Endothelial cell of umbilical vein (primary cell): ENCODE results near the gene SRP9. TPM values are rescaled to one million over a fixed set of nuclear protein-coding genes. Genes with fewer than 3 reads are reported as not detected.

Experiments used
- BruUV-seq: library from RNA; stranded (reverse); fragments of 400-500 nt; replicated peaks from 2 replicates; lab custom pipeline; 2021; lab: Mats Ljungman, UMichigan
- CTCF ChIA-PET: fragments of 300-600, 350-600 bp; sonication (Branson Sonifier 250); formaldehyde crosslinking; loops from one replicate; lab custom pipeline; 2021; ENCODE audit warnings: antibody characterized with exemption, inconsistent platforms; lab: Charles Lee
- POLR2A ChIA-PET: fragments of 300-600, 350-600 bp; sonication (Branson Sonifier 250); formaldehyde crosslinking; loops from one replicate; lab custom pipeline; 2021; ENCODE audit warnings: antibody characterized with exemption, inconsistent platforms; lab: Charles Lee
- DNase-seq: peaks from one replicate; pipeline ENCODE4 v3.0.0-alpha.2; 2011; ENCODE audit warnings: low read depth, low spot score
- FAIRE-seq: peaks from 2 replicates; lab custom pipeline; 2011; peaks lifted over from hg19 to GRCh38; lab: Jason Lieb, UNC
- H2AFZ ChIP-seq: 2 replicates; pipeline ENCODE4 v1.6.0; 2012; ENCODE audit warnings: low read depth, low read length, control low read depth, inconsistent platforms
- H3K27ac ChIP-seq: 2 replicates; pipeline ENCODE4 v1.5.1; 2011; ENCODE audit warnings: low read depth, mild to moderate bottlenecking, control low read depth, low read length, moderate library complexity; ENCODE audit not compliant: insufficient read depth
- H3K27me3 ChIP-seq, 2 experiments: 2 replicates each; pipeline versions ENCODE4 v1.6.0 to v1.6.1; 2011; ENCODE audit warnings: low read length in 2 of 2, mixed read lengths in 1 of 2; ENCODE audit not compliant: control insufficient read depth in 2 of 2, insufficient read depth in 2 of 2
- H3K36me3 ChIP-seq, 2 experiments: 2 replicates in 1 of 2; 3 replicates in 1 of 2; pipeline ENCODE4 v1.5.1; 2011; ENCODE audit warnings: low read length in 2 of 2, mild to moderate bottlenecking in 1 of 2, moderate library complexity in 1 of 2; ENCODE audit not compliant: control insufficient read depth in 2 of 2, insufficient read depth in 2 of 2; ENCODE audit errors: extremely low read depth in 1 of 2
- H3K4me1 ChIP-seq: 3 replicates; pipeline ENCODE4 v1.5.1; 2011; ENCODE audit warnings: mild to moderate bottlenecking, low read length; ENCODE audit not compliant: control insufficient read depth, insufficient read depth; ENCODE audit errors: extremely low read depth
- H3K4me2 ChIP-seq: 2 replicates; pipeline ENCODE4 v1.6.1; 2011; ENCODE audit warnings: low read length, control low read depth, mixed read lengths; ENCODE audit not compliant: insufficient read depth
- H3K4me3 ChIP-seq, 3 experiments: fragments of 200-600 bp in 1 of 3; sonication (generic), shearing (Covaris generic) in 1 of 3; replicated peaks in 1 of 3; 2 replicates each; pipeline ENCODE4 v1.5.1; 2011 to 2016; ENCODE audit warnings: control low read depth in 3 of 3, low read length in 3 of 3, mild to moderate bottlenecking in 2 of 3, inconsistent platforms in 1 of 3, low read depth in 1 of 3, moderate library complexity in 1 of 3; ENCODE audit not compliant: insufficient read depth in 1 of 3
- H3K79me2 ChIP-seq: 2 replicates; pipeline ENCODE4 v1.6.0; 2012; ENCODE audit warnings: low read length, inconsistent platforms; ENCODE audit not compliant: control insufficient read depth, insufficient read depth
- H3K9ac ChIP-seq: replicated peaks from 2 replicates; pipeline ENCODE3; 2011; ENCODE audit warnings: low read length, control low read depth; ENCODE audit not compliant: insufficient read depth; ENCODE audit errors: extremely low read depth
- H3K9me1 ChIP-seq: replicated peaks from 3 replicates; pipeline ENCODE4 v1.6.0; 2011; ENCODE audit warnings: mild to moderate bottlenecking, low read length; ENCODE audit not compliant: control insufficient read depth, insufficient read depth; ENCODE audit errors: extremely low read depth
- H3K9me3 ChIP-seq: replicated peaks from 2 replicates; pipeline ENCODE4 v1.5.1; 2012; ENCODE audit warnings: low read length, inconsistent platforms; ENCODE audit not compliant: control insufficient read depth, insufficient read depth
- H4K20me1 ChIP-seq: replicated peaks from 2 replicates; pipeline ENCODE3; 2011; ENCODE audit warnings: mild to moderate bottlenecking, low read length; ENCODE audit not compliant: control insufficient read depth, insufficient read depth; ENCODE audit errors: extremely low read depth
- CTCF ChIP-seq, 2 donors: IDR thresholded peaks; 1 replicate in 1 of 2; 2 replicates in 1 of 2; pipeline ENCODE4 v1.5.1; 2011; ENCODE audit warnings: low read length in 2 of 2, mild to moderate bottlenecking in 2 of 2, moderate library complexity in 2 of 2, control low read depth in 1 of 2, inconsistent platforms in 1 of 2, low read depth in 1 of 2; ENCODE audit not compliant: insufficient read depth in 1 of 2; ENCODE audit errors: extremely low read depth in 1 of 2
- EZH2 ChIP-seq: IDR thresholded peaks from 2 replicates; pipeline ENCODE4 v1.6.1; 2012; ENCODE audit warnings: borderline replicate concordance, low read depth, mild to moderate bottlenecking, moderate library complexity, low read length, inconsistent platforms; ENCODE audit not compliant: severe bottlenecking
- FOS ChIP-seq: IDR thresholded peaks from 2 replicates; pipeline ENCODE4 v1.6.1; 2011; ENCODE audit warnings: mild to moderate bottlenecking, low read length, moderate library complexity, borderline replicate concordance; ENCODE audit not compliant: insufficient read depth
- GATA2 ChIP-seq: IDR thresholded peaks from 2 replicates; pipeline ENCODE4 v1.7.0; 2011; ENCODE audit warnings: low read depth, mild to moderate bottlenecking, moderate library complexity, mixed read lengths, low read length; ENCODE audit not compliant: insufficient read length, insufficient read depth
- JUN ChIP-seq: IDR thresholded peaks from 2 replicates; pipeline ENCODE4 v1.6.1; 2011; ENCODE audit warnings: borderline replicate concordance, low read depth; ENCODE audit not compliant: insufficient read length, insufficient read depth
- MAX ChIP-seq: IDR thresholded peaks from 2 replicates; pipeline ENCODE4 v1.6.1; 2011; ENCODE audit not compliant: insufficient read depth, insufficient read length
- MYC ChIP-seq: IDR thresholded peaks from one replicate; pipeline ENCODE4 v1.6.1; 2011; ENCODE audit warnings: mild to moderate bottlenecking, low read depth, low read length
- POLR2A ChIP-seq: IDR thresholded peaks from 2 replicates; pipeline ENCODE4 v1.6.1; 2012; ENCODE audit warnings: low read depth, mild to moderate bottlenecking, control low read depth, low read length
- POLR2AphosphoS5 ChIP-seq: IDR thresholded peaks from 2 replicates; pipeline ENCODE4 v1.6.1; 2012; ENCODE audit warnings: low read depth, mild to moderate bottlenecking, control low read depth, low read length, moderate library complexity; ENCODE audit not compliant: insufficient read depth
- dilution Hi-C: fragments of 300-500 bp; cut with MboI; formaldehyde crosslinking; loops from one replicate; pipeline ENCODE4 v1.15.0; 2019; ENCODE audit warnings: low sequenced_read_pairs; ENCODE audit not compliant: extremely low pct_ligation_motif_present
- intact Hi-C: fragments of 100-400 bp; cut with micrococcal nuclease; formaldehyde crosslinking; loops from one replicate; pipeline ENCODE4 v1.10.0; 2022
- polyA plus RNA-seq, 4 experiments: library from polyadenylated mRNA; depleted of rRNA in 3 of 4; stranded (reverse) in 3 of 4; unstranded in 1 of 4; fragments of >200 nt; gene quantifications; 2 replicates each; pipeline versions ENCODE4 v1.2.1 to v1.2.3, GENCODE V29; 2011 to 2012; ENCODE audit warnings: missing spikeins in 1 of 4
- total RNA-seq: library from RNA; stranded (reverse); gene quantifications from 2 replicates; pipeline ENCODE4 v1.2.3, GENCODE V29; 2021

SRP9 gene
- total and polyA plus RNA-seq, 2 donors (not counting 3 experiments of a cell fraction or from before 2014, with no cell fraction given): 283 to 384 TPM

GRCh38 chr1:225731491-225731890 lies 46.1 kb upstream of the SRP9 start:
- Histone ChIP-seq H3K4me3 (no peak overlapping the region), H3K9me1 (no peaks in the 10 kb centered on the region), H3K9ac (no peak overlapping the region), H3K4me2 (no peak overlapping the region), H3K79me2 (no peaks in the 10 kb centered on the region), H3K36me3 (no peaks in the 10 kb centered on the region), H3K27ac (no peak overlapping the region), H3K27me3 (no peaks in the 10 kb centered on the region), H4K20me1 (no peaks in the 10 kb centered on the region), H3K9me3 (no peaks in the 10 kb centered on the region), H2AFZ (no peak overlapping the region), H3K4me1 (peaks cover 11% of the 10 kb centered on the region)
- ChIA-PET POLR2A (no interaction called here), CTCF (no interaction called here)
- dilution Hi-C loops (loop anchor here (5.0 kb wide), 1 partner anchor 69 kb away; no protein-coding TSS in a partner anchor), intact Hi-C loops (no loop called here)
- FAIRE-seq: no peak
- DNase-seq: no peak
- TF ChIP-seq POLR2A (no peak), EZH2 (no peak), MAX (no peak), MYC (no peak), POLR2AphosphoS5 (no peak), FOS (no peak), JUN (no peak), CTCF (IDR thresholded peaks at IDR 0.05; ENCODE audit: extremely low read depth in 1 of 2, insufficient read depth in 1 of 2, low read depth in 1 of 2, low read length in 2 of 2) (no peak), GATA2 (no peak)
- no TSS peak for BruUV-seq
